Adrenal gland (tissue), 12 donors: ENCODE data around the gene PXT1. TPM values are rescaled to one million over a fixed set of nuclear protein-coding genes. Genes with fewer than 3 reads are reported as not detected.

Source experiments
- DNase-seq, 7 donors: peaks; one replicate each; pipeline ENCODE4 v3.0.0-alpha.2; 2019 to 2020
- H3K27ac ChIP-seq, 5 donors: fragments of 200-600 bp; sonication (generic) in 4 of 5; 1 replicate in 3 of 5; 2 replicates in 2 of 5; pipeline versions ENCODE4 v1.5.1 to v1.8.0; 2016 to 2020; ENCODE audit warnings: mild to moderate bottlenecking in 1 of 5
- H3K27me3 ChIP-seq: fragments of 200-600 bp; 2 replicates; pipeline ENCODE4 v1.8.0; 2021
- H3K36me3 ChIP-seq, 2 donors: fragments of 200-600 bp; replicated peaks in 1 of 2; 1 replicate in 1 of 2; 2 replicates in 1 of 2; pipeline versions ENCODE4 v1.5.1 to v1.8.0; 2018 to 2022
- H3K4me1 ChIP-seq, 2 donors: fragments of 200-600 bp; replicated peaks in 1 of 2; 1 replicate in 1 of 2; 2 replicates in 1 of 2; pipeline versions ENCODE4 v1.5.1 to v1.8.0; 2018 to 2021
- H3K4me3 ChIP-seq, 4 donors: fragments of 200-600 bp; sonication (generic) in 3 of 4; one replicate each; pipeline ENCODE4 v1.5.1; 2016 to 2018
- H3K9me3 ChIP-seq, 3 donors: fragments of 200-600 bp; sonication (generic) in 1 of 3; replicated peaks in 1 of 3; 1 replicate in 2 of 3; 2 replicates in 1 of 3; pipeline versions ENCODE4 v1.5.1 to v1.8.0; 2016 to 2021
- POLR2A ChIP-seq, 2 donors: fragments of 450-650 bp; IDR thresholded peaks; one replicate each; pipeline ENCODE4 v1.6.1; 2017; ENCODE audit warnings: antibody characterized with exemption in 2 of 2, mild to moderate bottlenecking in 2 of 2, moderate library complexity in 1 of 2
- WGBS, 4 donors: extraction: QIAGEN DNeasy Blood & Tissue Kit in 2 of 4; methylation state at CpG; one replicate each; pipeline versions ENCODE4 v1.1.5 to v1.1.7; 2013 to 2017; 5-methylcytosine and 5-hydroxymethylcytosine counted together
- intact Hi-C, 2 donors: fragments of 100-400 bp; cut with DNase I; formaldehyde crosslinking; loops; one replicate each; pipeline versions ENCODE4 v1.14.1 to v1.15.0; 2022 to 2023
- polyA plus RNA-seq, 3 donors: library from polyadenylated mRNA; stranded (reverse); fragments of 200-250 nt in 2 of 3; fragments of 350-450 nt in 1 of 3; fragmentation: Illumina TruSeq in 1 of 3; extraction: RNeasy Lipid Tissue Mini Kit (QIAGEN cat#74804) in 1 of 3; gene quantifications; one replicate each; pipeline ENCODE4 v1.2.3, GENCODE V29; 2013 to 2014
- total RNA-seq, 9 donors: library from RNA; depleted of rRNA in 4 of 9; stranded (reverse); fragments of >200 nt in 4 of 9; fragments of 120-200 nt in 1 of 9; fragmentation: NEBNext Ultra II Directional in 1 of 9; extraction: Animal tissue kit (Norgen Biotek cat#: 25700) in 1 of 9; gene quantifications; one replicate each; pipeline versions ENCODE4 v1.1.0 to v1.2.4, GENCODE V29; 2013 to 2023
- TF ChIP-seq, protein P1 (sequence below), 6 experiments: fragments of 450-650 bp in 4 of 6; fragments of 200-600 bp in 2 of 6; sonication (generic) in 1 of 6; IDR thresholded peaks; 1 replicate in 5 of 6; 2 replicates in 1 of 6; pipeline versions ENCODE4 v1.5.1 to v1.8.0; 2016 to 2021; ENCODE audit warnings: antibody characterized with exemption in 6 of 6, mild to moderate bottlenecking in 2 of 6, moderate library complexity in 1 of 6
- donor health status: healthy with polysubstance abuse.
- donor health status: Bipolar disorder and iron deficiency.
- donor health status: DM: yes; HTN: yes; CAD: no.
- donor health status: DM: no; HTN: no; CAD: no.
- donor health status: DM: no; HTN: no; CAD: no.
- donor health status: DM: yes; HTN: yes; CAD: no.

PXT1 gene
- total and polyA plus RNA-seq, 12 donors: not detected

DNA sequence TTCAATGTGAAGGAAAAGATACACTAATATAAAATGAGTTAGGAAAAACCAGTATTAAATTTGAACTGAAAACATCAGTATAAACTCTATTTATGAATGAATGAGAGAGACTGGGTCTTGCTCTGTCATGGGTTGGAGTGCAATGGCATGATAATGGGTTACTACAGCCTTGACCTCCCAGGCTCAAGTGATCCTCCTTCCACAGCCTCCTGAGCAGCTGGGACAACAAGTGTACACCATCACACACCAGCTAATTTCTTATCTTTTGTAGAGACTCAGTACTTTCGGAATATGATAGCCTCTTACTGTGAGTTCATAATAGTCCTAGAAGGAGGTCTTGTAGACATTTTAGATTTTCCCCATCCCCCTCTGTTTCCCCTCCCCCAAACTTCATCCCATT is 21.6 kb upstream of the PXT1 start:
- Histone ChIP-seq H3K9me3 (no peaks in the 10 kb centered on the region), H3K4me3 (no peak overlapping the region), H3K36me3 (no peaks in the 10 kb centered on the region), H3K27me3 (no peaks in the 10 kb centered on the region), H3K4me1 (peaks cover 12 to 18% of the 10 kb centered on the region in 2 donors), H3K27ac (no peak overlapping the region)
- WGBS, 4 donors: 88 to 93% (median 89%) methylated on average over 1 of the region's 1 CpG
- TF ChIP-seq, protein P1, sequence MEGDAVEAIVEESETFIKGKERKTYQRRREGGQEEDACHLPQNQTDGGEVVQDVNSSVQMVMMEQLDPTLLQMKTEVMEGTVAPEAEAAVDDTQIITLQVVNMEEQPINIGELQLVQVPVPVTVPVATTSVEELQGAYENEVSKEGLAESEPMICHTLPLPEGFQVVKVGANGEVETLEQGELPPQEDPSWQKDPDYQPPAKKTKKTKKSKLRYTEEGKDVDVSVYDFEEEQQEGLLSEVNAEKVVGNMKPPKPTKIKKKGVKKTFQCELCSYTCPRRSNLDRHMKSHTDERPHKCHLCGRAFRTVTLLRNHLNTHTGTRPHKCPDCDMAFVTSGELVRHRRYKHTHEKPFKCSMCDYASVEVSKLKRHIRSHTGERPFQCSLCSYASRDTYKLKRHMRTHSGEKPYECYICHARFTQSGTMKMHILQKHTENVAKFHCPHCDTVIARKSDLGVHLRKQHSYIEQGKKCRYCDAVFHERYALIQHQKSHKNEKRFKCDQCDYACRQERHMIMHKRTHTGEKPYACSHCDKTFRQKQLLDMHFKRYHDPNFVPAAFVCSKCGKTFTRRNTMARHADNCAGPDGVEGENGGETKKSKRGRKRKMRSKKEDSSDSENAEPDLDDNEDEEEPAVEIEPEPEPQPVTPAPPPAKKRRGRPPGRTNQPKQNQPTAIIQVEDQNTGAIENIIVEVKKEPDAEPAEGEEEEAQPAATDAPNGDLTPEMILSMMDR (IDR thresholded peaks at IDR 0.05): no peak
- TF ChIP-seq POLR2A (IDR thresholded peaks at IDR 0.05): no peak
- no peak for DNase-seq
- intact Hi-C loops: no loop called here

DNA sequence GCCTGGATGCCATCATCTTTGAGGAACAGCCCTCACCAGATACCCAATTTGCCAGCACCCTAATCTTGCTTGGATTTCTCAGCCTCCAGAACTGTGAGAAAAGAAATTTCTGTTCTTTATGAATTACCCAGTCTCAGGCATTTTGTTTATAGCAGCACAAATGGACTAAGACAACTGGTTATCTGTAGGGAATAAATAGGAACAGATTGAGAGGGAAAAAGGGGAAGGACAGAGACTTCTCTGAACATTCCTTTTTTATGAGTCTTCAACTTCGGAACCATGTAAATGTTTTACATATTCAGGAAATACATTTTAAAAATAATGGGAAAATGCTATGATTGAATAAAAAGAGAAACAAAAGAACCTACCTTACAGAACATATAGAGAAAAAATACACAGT is 21.0 kb upstream of the PXT1 start:
- H3K4me1 ChIP-seq: peaks cover 16 to 22% of the 10 kb centered on the region in 2 donors
- no peak overlapping the region for H3K4me3 ChIP-seq
- intact Hi-C loops: no loop called here
- no peak overlapping the region for H3K27ac ChIP-seq
- TF ChIP-seq, protein P1 (IDR thresholded peaks at IDR 0.05): no peak
- TF ChIP-seq POLR2A (IDR thresholded peaks at IDR 0.05): no peak
- no peaks in the 10 kb centered on the region for H3K27me3 ChIP-seq
- DNase-seq: no peak
- H3K36me3 ChIP-seq: no peaks in the 10 kb centered on the region
- no peaks in the 10 kb centered on the region for H3K9me3 ChIP-seq
- 45 to 72% (median 51%) methylated on average over 1 of the region's 1 CpG for WGBS, 4 donors

GRCh38 chr6:36461646-36462045 is 19.0 kb upstream of the PXT1 start:
- no peak for DNase-seq
- intact Hi-C loops: no loop called here

GRCh38 chr6:36460916-36461315 is 18.3 kb upstream of the PXT1 start:
- intact Hi-C loops: no loop called here
- Histone ChIP-seq H3K4me3 (no peak overlapping the region), H3K4me1 (peaks cover 16 to 22% of the 10 kb centered on the region in 2 donors), H3K27me3 (no peaks in the 10 kb centered on the region), H3K27ac (no peak overlapping the region), H3K36me3 (no peaks in the 10 kb centered on the region), H3K9me3 (no peaks in the 10 kb centered on the region)
- no peak for DNase-seq
- TF ChIP-seq, protein P1 (IDR thresholded peaks at IDR 0.05): no peak
- TF ChIP-seq POLR2A (IDR thresholded peaks at IDR 0.05): no peak

More at GRCh38 chr6:36461646-36462045, 19.0 kb upstream of the PXT1 start:
- TF ChIP-seq, protein P1 (IDR thresholded peaks at IDR 0.05): no peak
- TF ChIP-seq POLR2A (IDR thresholded peaks at IDR 0.05): no peak
- no peaks in the 10 kb centered on the region for H3K36me3 ChIP-seq
- WGBS, 4 donors: 58 to 73% (median 67%) methylated on average over 3 of the region's 3 CpGs
- no peak overlapping the region for H3K27ac ChIP-seq
- H3K27me3 ChIP-seq: no peaks in the 10 kb centered on the region
- peaks cover 16 to 22% of the 10 kb centered on the region in 2 donors for H3K4me1 ChIP-seq
- H3K4me3 ChIP-seq: no peak overlapping the region
- H3K9me3 ChIP-seq: no peaks in the 10 kb centered on the region
